ENCODE results near the gene CDH10.

- TF ChIP-seq POLR2A (IDR thresholded peaks at IDR 0.05; ENCODE audit: low read depth, low read length) (no peak), RCOR1 (IDR thresholded peaks at IDR 0.05; ENCODE audit: insufficient replicate concordance, low read length) (no peak), RAD21 (IDR thresholded peaks at IDR 0.05; ENCODE audit: low read length) (no peak), SMC3 (IDR thresholded peaks at IDR 0.05; ENCODE audit: low read depth, low read length) (no peak), MXI1 (IDR thresholded peaks at IDR 0.05; ENCODE audit: borderline replicate concordance, low read depth, low read length) (no peak), RFX5 (IDR thresholded peaks at IDR 0.05; ENCODE audit: low read depth, low read length) (no peak), NFE2L2 (IDR thresholded peaks at IDR 0.05; ENCODE audit: low read depth, low read length) (no peak), CEBPB (IDR thresholded peaks at IDR 0.05; ENCODE audit: low read depth, low read length) (no peak)
- TF ChIP-seq, protein P1, sequence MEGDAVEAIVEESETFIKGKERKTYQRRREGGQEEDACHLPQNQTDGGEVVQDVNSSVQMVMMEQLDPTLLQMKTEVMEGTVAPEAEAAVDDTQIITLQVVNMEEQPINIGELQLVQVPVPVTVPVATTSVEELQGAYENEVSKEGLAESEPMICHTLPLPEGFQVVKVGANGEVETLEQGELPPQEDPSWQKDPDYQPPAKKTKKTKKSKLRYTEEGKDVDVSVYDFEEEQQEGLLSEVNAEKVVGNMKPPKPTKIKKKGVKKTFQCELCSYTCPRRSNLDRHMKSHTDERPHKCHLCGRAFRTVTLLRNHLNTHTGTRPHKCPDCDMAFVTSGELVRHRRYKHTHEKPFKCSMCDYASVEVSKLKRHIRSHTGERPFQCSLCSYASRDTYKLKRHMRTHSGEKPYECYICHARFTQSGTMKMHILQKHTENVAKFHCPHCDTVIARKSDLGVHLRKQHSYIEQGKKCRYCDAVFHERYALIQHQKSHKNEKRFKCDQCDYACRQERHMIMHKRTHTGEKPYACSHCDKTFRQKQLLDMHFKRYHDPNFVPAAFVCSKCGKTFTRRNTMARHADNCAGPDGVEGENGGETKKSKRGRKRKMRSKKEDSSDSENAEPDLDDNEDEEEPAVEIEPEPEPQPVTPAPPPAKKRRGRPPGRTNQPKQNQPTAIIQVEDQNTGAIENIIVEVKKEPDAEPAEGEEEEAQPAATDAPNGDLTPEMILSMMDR (conservative IDR thresholded peaks at IDR 0.05; ENCODE audit: low read depth, low read length) = no peak
Measured at GRCh38 chr5:24589566-24589965, 55.2 kb downstream of the CDH10 start.

Measured in IMR-90 (cell line).